Adrenal gland (tissue), 12 donors: Measurements from ENCODE around the gene SLC24A5. TPM values are rescaled to one million over a fixed set of nuclear protein-coding genes. Genes with fewer than 3 reads are reported as not detected.

Experiments used
- DNase-seq, 7 donors: peaks; one replicate each; pipeline ENCODE4 v3.0.0-alpha.2; 2019 to 2020
- H3K27ac ChIP-seq, 5 donors: fragments of 200-600 bp; sonication (generic) in 4 of 5; 1 replicate in 3 of 5; 2 replicates in 2 of 5; pipeline versions ENCODE4 v1.5.1 to v1.8.0; 2016 to 2020; ENCODE audit warnings: mild to moderate bottlenecking in 1 of 5
- H3K27me3 ChIP-seq: fragments of 200-600 bp; 2 replicates; pipeline ENCODE4 v1.8.0; 2021
- H3K36me3 ChIP-seq, 2 donors: fragments of 200-600 bp; replicated peaks in 1 of 2; 1 replicate in 1 of 2; 2 replicates in 1 of 2; pipeline versions ENCODE4 v1.5.1 to v1.8.0; 2018 to 2022
- H3K4me1 ChIP-seq, 2 donors: fragments of 200-600 bp; replicated peaks in 1 of 2; 1 replicate in 1 of 2; 2 replicates in 1 of 2; pipeline versions ENCODE4 v1.5.1 to v1.8.0; 2018 to 2021
- H3K4me3 ChIP-seq, 4 donors: fragments of 200-600 bp; sonication (generic) in 3 of 4; one replicate each; pipeline ENCODE4 v1.5.1; 2016 to 2018
- H3K9me3 ChIP-seq, 3 donors: fragments of 200-600 bp; sonication (generic) in 1 of 3; replicated peaks in 1 of 3; 1 replicate in 2 of 3; 2 replicates in 1 of 3; pipeline versions ENCODE4 v1.5.1 to v1.8.0; 2016 to 2021
- POLR2A ChIP-seq, 2 donors: fragments of 450-650 bp; IDR thresholded peaks; one replicate each; pipeline ENCODE4 v1.6.1; 2017; ENCODE audit warnings: antibody characterized with exemption in 2 of 2, mild to moderate bottlenecking in 2 of 2, moderate library complexity in 1 of 2
- WGBS, 4 donors: extraction: QIAGEN DNeasy Blood & Tissue Kit in 2 of 4; methylation state at CpG; one replicate each; pipeline versions ENCODE4 v1.1.5 to v1.1.7; 2013 to 2017; 5-methylcytosine and 5-hydroxymethylcytosine counted together
- intact Hi-C, 2 donors: fragments of 100-400 bp; cut with DNase I; formaldehyde crosslinking; loops; one replicate each; pipeline versions ENCODE4 v1.14.1 to v1.15.0; 2022 to 2023
- polyA plus RNA-seq, 3 donors: library from polyadenylated mRNA; stranded (reverse); fragments of 200-250 nt in 2 of 3; fragments of 350-450 nt in 1 of 3; fragmentation: Illumina TruSeq in 1 of 3; extraction: RNeasy Lipid Tissue Mini Kit (QIAGEN cat#74804) in 1 of 3; gene quantifications; one replicate each; pipeline ENCODE4 v1.2.3, GENCODE V29; 2013 to 2014
- total RNA-seq, 9 donors: library from RNA; depleted of rRNA in 4 of 9; stranded (reverse); fragments of >200 nt in 4 of 9; fragments of 120-200 nt in 1 of 9; fragmentation: NEBNext Ultra II Directional in 1 of 9; extraction: Animal tissue kit (Norgen Biotek cat#: 25700) in 1 of 9; gene quantifications; one replicate each; pipeline versions ENCODE4 v1.1.0 to v1.2.4, GENCODE V29; 2013 to 2023
- TF ChIP-seq, protein P1 (sequence below), 6 experiments: fragments of 450-650 bp in 4 of 6; fragments of 200-600 bp in 2 of 6; sonication (generic) in 1 of 6; IDR thresholded peaks; 1 replicate in 5 of 6; 2 replicates in 1 of 6; pipeline versions ENCODE4 v1.5.1 to v1.8.0; 2016 to 2021; ENCODE audit warnings: antibody characterized with exemption in 6 of 6, mild to moderate bottlenecking in 2 of 6, moderate library complexity in 1 of 6
- donor health status: healthy with polysubstance abuse.
- donor health status: Bipolar disorder and iron deficiency.
- donor health status: DM: yes; HTN: yes; CAD: no.
- donor health status: DM: no; HTN: no; CAD: no.
- donor health status: DM: no; HTN: no; CAD: no.
- donor health status: DM: yes; HTN: yes; CAD: no.

Gene SLC24A5
- total and polyA plus RNA-seq, 12 donors = 0.34 TPM; not detected in 11

DNA sequence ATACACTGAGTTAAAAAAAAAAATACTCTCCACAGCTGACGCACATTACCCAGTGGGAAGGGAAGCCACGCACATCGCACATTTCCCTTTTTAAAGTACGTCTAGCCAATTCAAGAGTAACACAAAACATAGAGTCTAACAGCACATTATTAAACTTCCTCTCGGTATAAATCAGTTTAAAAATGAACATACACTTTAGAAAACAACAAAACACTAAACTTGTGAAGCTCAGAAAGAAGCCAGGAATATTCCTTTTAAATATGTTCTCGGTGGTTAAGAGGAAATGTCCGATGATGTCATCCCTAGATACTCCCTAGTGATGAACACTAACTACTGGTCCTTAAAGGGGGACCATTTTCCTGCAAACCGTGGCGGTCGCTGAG lies 56.6 kb downstream of the SLC24A5 start:
- intact Hi-C loops = no loop called here
- H3K27ac ChIP-seq = peak overlapping the region; percentile 17 to 91 (median 85)
- WGBS, 4 donors = 2 to 6% (median 2%) methylated on average over 10 of the region's 10 CpGs
- no peaks in the 10 kb centered on the region for H3K36me3 ChIP-seq
- H3K9me3 ChIP-seq = no peaks in the 10 kb centered on the region
- H3K4me1 ChIP-seq = peaks cover 7 to 14% of the 10 kb centered on the region in 2 donors
- no peak for TF ChIP-seq POLR2A (IDR thresholded peaks at IDR 0.05)
- TF ChIP-seq, protein P1, sequence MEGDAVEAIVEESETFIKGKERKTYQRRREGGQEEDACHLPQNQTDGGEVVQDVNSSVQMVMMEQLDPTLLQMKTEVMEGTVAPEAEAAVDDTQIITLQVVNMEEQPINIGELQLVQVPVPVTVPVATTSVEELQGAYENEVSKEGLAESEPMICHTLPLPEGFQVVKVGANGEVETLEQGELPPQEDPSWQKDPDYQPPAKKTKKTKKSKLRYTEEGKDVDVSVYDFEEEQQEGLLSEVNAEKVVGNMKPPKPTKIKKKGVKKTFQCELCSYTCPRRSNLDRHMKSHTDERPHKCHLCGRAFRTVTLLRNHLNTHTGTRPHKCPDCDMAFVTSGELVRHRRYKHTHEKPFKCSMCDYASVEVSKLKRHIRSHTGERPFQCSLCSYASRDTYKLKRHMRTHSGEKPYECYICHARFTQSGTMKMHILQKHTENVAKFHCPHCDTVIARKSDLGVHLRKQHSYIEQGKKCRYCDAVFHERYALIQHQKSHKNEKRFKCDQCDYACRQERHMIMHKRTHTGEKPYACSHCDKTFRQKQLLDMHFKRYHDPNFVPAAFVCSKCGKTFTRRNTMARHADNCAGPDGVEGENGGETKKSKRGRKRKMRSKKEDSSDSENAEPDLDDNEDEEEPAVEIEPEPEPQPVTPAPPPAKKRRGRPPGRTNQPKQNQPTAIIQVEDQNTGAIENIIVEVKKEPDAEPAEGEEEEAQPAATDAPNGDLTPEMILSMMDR (IDR thresholded peaks at IDR 0.05) = no peak
- H3K4me3 ChIP-seq = peak overlapping the region; percentile 21 to 60 (median 34)
- no peaks in the 10 kb centered on the region for H3K27me3 ChIP-seq
- peak in 4 of 7 donors; percentile 20 to 38 (median 26) for DNase-seq

DNA sequence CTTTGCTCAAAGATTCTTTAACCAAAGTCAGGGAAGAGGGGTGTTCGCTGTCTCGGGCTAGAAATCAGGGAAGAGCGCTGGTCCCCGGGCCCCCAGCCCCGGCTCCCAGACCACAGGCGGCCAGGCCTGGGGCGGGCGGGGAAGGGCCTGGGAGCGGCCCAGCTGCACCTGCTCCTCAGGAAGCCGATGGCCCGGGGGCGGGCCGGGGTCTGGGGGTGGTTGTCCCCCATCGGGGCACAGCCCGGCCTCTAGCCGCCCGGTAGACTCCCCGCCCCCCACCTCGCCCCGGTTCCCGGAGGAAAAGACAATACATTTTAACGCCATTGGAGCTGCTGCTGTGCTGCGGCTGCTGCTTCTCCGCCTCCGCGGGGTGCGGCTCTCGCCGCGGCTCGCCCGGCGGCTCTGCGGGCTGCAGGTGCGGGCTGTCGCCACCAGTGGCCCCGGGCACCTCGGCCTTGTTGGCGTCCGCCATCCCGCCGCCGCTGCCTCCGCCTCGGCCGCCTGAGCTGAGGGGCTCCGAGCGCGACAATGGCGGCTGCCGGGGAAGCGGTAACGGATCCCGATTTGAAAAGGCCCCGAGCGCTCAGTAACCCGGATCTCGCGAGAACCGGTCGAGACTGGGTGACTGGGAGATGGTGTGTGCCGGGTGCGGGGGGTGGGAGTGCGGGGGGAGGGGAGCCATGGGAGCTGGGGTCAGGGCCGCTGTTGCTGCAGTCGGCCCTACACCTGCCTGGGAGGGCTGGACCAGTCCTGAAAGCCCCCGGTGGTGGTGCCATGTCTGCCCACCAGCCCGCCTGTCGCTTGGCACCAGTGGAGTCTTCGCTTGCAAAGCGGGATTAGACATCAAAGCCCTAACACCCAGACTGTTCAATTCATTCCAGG lies 57.2 kb downstream of the SLC24A5 start, which contains the start of gene MYEF2:
TSS of gene MYEF2 (minus strand) at position 530 of the 882 bp plus-strand sequence. CDS start at position 472, 58 bp downstream.
- 0 to 3% (median 2%) methylated on average over 8 to 71 of the region's 71 CpGs for WGBS, 4 donors
- TF ChIP-seq, protein P1 (IDR thresholded peaks at IDR 0.05) = peak in 2 of 6 experiments; percentile 20 to 37
- peak; percentile 49 to 75 for TF ChIP-seq POLR2A (IDR thresholded peaks at IDR 0.05)
- Histone ChIP-seq H3K27me3 (no peaks in the 10 kb centered on the region), H3K27ac (peak within 1 kb of the TSS; percentile 17 to 91 (median 85)), H3K36me3 (no peaks in the 10 kb centered on the region), H3K4me3 (peak within 1 kb of the TSS; percentile 21 to 60 (median 34)), H3K4me1 (peaks cover 7 to 14% of the 10 kb centered on the region in 2 donors), H3K9me3 (no peaks in the 10 kb centered on the region)
- peak; percentile 79 to 91 (median 83) for DNase-seq
- intact Hi-C loops = no loop called here

DNA sequence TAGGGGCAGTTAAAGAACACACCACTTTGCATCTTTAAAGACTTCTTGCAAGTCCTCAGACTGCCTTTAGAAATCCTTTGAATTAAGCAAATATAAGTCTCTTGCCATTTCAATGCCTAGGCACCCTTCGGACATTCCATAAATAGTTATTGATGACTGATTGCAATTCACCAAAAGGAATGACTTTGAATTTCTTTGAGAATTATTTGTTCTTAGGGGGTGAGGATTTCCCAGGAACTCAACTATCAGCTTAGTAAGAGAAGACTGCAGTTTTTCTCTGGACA lies 57.8 kb downstream of the SLC24A5 start:
- intact Hi-C loops = no loop called here
- Histone ChIP-seq H3K9me3 (no peaks in the 10 kb centered on the region), H3K36me3 (no peaks in the 10 kb centered on the region), H3K27me3 (no peaks in the 10 kb centered on the region), H3K4me3 (peak overlapping the region in 1 of 4 donors; percentile 60), H3K27ac (peak overlapping the region in 2 of 5 donors; percentile 86 to 91), H3K4me1 (peaks cover 7 to 14% of the 10 kb centered on the region in 2 donors)
- WGBS, 4 donors = 85 to 94% (median 90%) methylated on average over 1 of the region's 1 CpG
- DNase-seq = no peak
- TF ChIP-seq, protein P1 (IDR thresholded peaks at IDR 0.05) = no peak
- TF ChIP-seq POLR2A (IDR thresholded peaks at IDR 0.05) = no peak

DNA sequence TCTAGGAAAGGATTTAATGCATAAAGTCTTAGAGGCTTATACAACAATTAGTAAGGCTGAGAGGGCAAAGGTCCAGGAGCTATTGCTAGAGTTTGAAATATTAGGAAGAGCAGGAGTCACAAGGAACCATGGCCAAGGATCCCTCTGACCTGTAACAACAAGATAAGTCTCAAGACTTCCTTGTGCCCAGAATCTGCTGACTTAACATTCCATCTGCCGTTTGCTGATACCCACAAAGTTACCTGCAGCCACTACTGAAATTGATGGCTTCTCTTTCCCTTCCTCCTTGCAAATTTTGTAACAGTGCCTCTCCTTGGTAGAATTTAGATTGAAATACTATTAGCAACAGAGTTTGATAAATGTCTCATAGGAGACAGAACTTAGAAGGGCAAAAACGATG lies 62.0 kb downstream of the SLC24A5 start:
- no peak for DNase-seq
- Histone ChIP-seq H3K4me1 (no peaks in the 10 kb centered on the region), H3K36me3 (no peaks in the 10 kb centered on the region), H3K27me3 (no peaks in the 10 kb centered on the region), H3K27ac (no peak overlapping the region), H3K4me3 (no peak overlapping the region), H3K9me3 (no peaks in the 10 kb centered on the region)
- no peak for TF ChIP-seq POLR2A (IDR thresholded peaks at IDR 0.05)
- TF ChIP-seq, protein P1 (IDR thresholded peaks at IDR 0.05) = no peak
- 44 to 53% (median 45%) methylated on average over 2 of the region's 2 CpGs for WGBS, 4 donors
- intact Hi-C loops = no loop called here
